HCT116 (cell line): ENCODE results near the gene PGC.

Source experiments
- CEBPB ChIP-seq: IDR thresholded peaks from 2 replicates; pipeline ENCODE4 v1.6.1; 2012; ENCODE audit warnings: low read depth
- CTCF ChIP-seq, 3 experiments: fragments of 200-600 bp in 1 of 3; sonication (generic) in 1 of 3; IDR thresholded peaks in 2 of 3; conservative IDR thresholded peaks in 1 of 3; 2 replicates each; pipeline ENCODE4 v1.5.1; 2012 to 2017; ENCODE audit warnings: low read depth in 2 of 3, low read length in 2 of 3, antibody characterized with exemption in 1 of 3, borderline replicate concordance in 1 of 3, control low read depth in 1 of 3, mild to moderate bottlenecking in 1 of 3, mixed read lengths in 1 of 3, mixed run types in 1 of 3, moderate library complexity in 1 of 3; ENCODE audit not compliant: insufficient read depth in 1 of 3
- EZH2 ChIP-seq: fragments of 200-600 bp; sonication (generic); IDR thresholded peaks from 2 replicates; pipeline ENCODE4 v1.6.1; 2017; ENCODE audit warnings: antibody characterized with exemption, mixed run types
- EZH2phosphoT487 ChIP-seq: fragments of 200-600 bp; IDR thresholded peaks from 2 replicates; pipeline ENCODE4 v1.6.1; 2018; ENCODE audit warnings: antibody characterized with exemption, borderline replicate concordance
- JUND ChIP-seq: IDR thresholded peaks from 2 replicates; pipeline ENCODE4 v1.6.1; 2012
- MAX ChIP-seq: IDR thresholded peaks from 2 replicates; pipeline ENCODE4 v1.6.1; 2012
- POLR2A ChIP-seq: IDR thresholded peaks from 2 replicates; pipeline ENCODE4 v1.7.0; 2011; ENCODE audit warnings: borderline replicate concordance; ENCODE audit not compliant: insufficient read depth, insufficient read length; ENCODE audit errors: extremely low read depth
- POLR2AphosphoS5 ChIP-seq: IDR thresholded peaks from 2 replicates; pipeline ENCODE4 v1.6.1; 2011; ENCODE audit warnings: mild to moderate bottlenecking, low read depth, low read length, moderate library complexity
- RAD21 ChIP-seq: IDR thresholded peaks from 2 replicates; pipeline ENCODE4 v1.6.1; 2012; ENCODE audit warnings: low read depth, mild to moderate bottlenecking
- REST ChIP-seq: IDR thresholded peaks from 2 replicates; pipeline ENCODE4 v1.6.1; 2012; ENCODE audit warnings: low read depth
- SIN3A ChIP-seq: IDR thresholded peaks from 2 replicates; pipeline ENCODE4 v1.6.1; 2012; ENCODE audit warnings: low read depth
- YY1 ChIP-seq: IDR thresholded peaks from 2 replicates; pipeline ENCODE4 v1.6.1; 2011; ENCODE audit warnings: low read length, low read depth, moderate library complexity, mild to moderate bottlenecking; ENCODE audit not compliant: insufficient replicate concordance; ENCODE audit errors: extremely low read depth
- ZBTB33 ChIP-seq: IDR thresholded peaks from 2 replicates; pipeline ENCODE4 v1.6.1; 2011; ENCODE audit warnings: mild to moderate bottlenecking, low read length, moderate library complexity; ENCODE audit not compliant: insufficient replicate concordance; ENCODE audit errors: extremely low read depth
- ZNF274 ChIP-seq: fragments of 200-500 bp; sonication (Bioruptor generic); IDR thresholded peaks from 2 replicates; pipeline ENCODE4 v1.6.1; 2014; ENCODE audit warnings: mild to moderate bottlenecking, low read depth, low read length, inconsistent platforms

GRCh38 chr6:41796474-41796873 is 49.3 kb upstream of the PGC start:
- TF ChIP-seq CEBPB (no peak), CTCF (IDR thresholded peaks at IDR 0.05 in 2 of 3, conservative IDR thresholded peaks at IDR 0.05 in 1 of 3; ENCODE audit: borderline replicate concordance in 1 of 3, insufficient read depth in 1 of 3, low read depth in 2 of 3, low read length in 2 of 3) (no peak), EZH2 (no peak), ZBTB33 (no peak), POLR2A (no peak), ZNF274 (no peak), POLR2AphosphoS5 (no peak), RAD21 (no peak), EZH2phosphoT487 (no peak), REST (no peak), MAX (no peak), JUND (no peak), YY1 (no peak), SIN3A (no peak)
